Natural killer cell (primary cell): ENCODE measurements around the gene PTPN14. TPM values are rescaled to one million over a fixed set of nuclear protein-coding genes. Genes with fewer than 3 reads are reported as not detected.

Experiments
- ATAC-seq, 3 donors: fragments of 150-1000 bp in 2 of 3; fragments of 200-7000 bp in 1 of 3; cut with Tn5 transposase; 1 replicate in 1 of 3; 2 replicates in 2 of 3; pipeline ENCODE4 v1.10.0; 2021; ENCODE audit warnings: mild to moderate bottlenecking in 2 of 3, moderate library complexity in 2 of 3
- DNase-seq, 2 donors: peaks; one replicate each; pipeline versions ENCODE4 v3.0.0 to v3.0.0-alpha.2; 2013 to 2021; ENCODE audit warnings: mixed read lengths in 1 of 2
- H3K27ac ChIP-seq: one replicate; pipeline ENCODE4 v1.5.1; 2013; ENCODE audit warnings: mild to moderate bottlenecking, low read length
- H3K27me3 ChIP-seq: one replicate; pipeline ENCODE4 v1.6.1; 2013; ENCODE audit warnings: low read length; ENCODE audit not compliant: control insufficient read depth, insufficient read depth
- H3K36me3 ChIP-seq: one replicate; pipeline ENCODE4 v1.6.1; 2013; ENCODE audit warnings: low read length; ENCODE audit not compliant: control insufficient read depth, insufficient read depth
- H3K4me1 ChIP-seq: one replicate; pipeline ENCODE4 v1.6.1; 2013; ENCODE audit warnings: low read length; ENCODE audit not compliant: control insufficient read depth, insufficient read depth
- H3K4me3 ChIP-seq: one replicate; pipeline ENCODE4 v1.5.1; 2013; ENCODE audit warnings: low read length
- H3K9me3 ChIP-seq: one replicate; pipeline ENCODE4 v1.6.1; 2013; ENCODE audit warnings: low read length; ENCODE audit not compliant: control insufficient read depth, insufficient read depth
- H3K27ac Mint-ChIP-seq, 2 donors: one replicate each; pipeline ENCODE4 v1.8.0; 2022; ENCODE audit warnings: mild to moderate bottlenecking in 2 of 2, mixed read lengths in 2 of 2, moderate library complexity in 1 of 2
- H3K27me3 Mint-ChIP-seq, 2 donors: one replicate each; pipeline ENCODE4 v1.8.0; 2022; ENCODE audit warnings: low read depth in 2 of 2, mixed read lengths in 2 of 2
- H3K36me3 Mint-ChIP-seq: one replicate; pipeline ENCODE4 v1.8.0; 2022; ENCODE audit warnings: mixed read lengths
- H3K4me1 Mint-ChIP-seq, 2 donors: one replicate each; pipeline ENCODE4 v1.8.0; 2022; ENCODE audit warnings: mixed read lengths in 2 of 2
- H3K4me3 Mint-ChIP-seq: one replicate; pipeline ENCODE4 v1.8.0; 2022; ENCODE audit warnings: mild to moderate bottlenecking, moderate library complexity, mixed read lengths
- H3K9me3 Mint-ChIP-seq, 2 donors: one replicate each; pipeline ENCODE4 v1.8.0; 2022; ENCODE audit warnings: mixed read lengths in 2 of 2
- CTCF ChIP-seq: fragments of 200-600 bp; IDR thresholded peaks from one replicate; pipeline ENCODE4 v1.8.0; 2022; ENCODE audit warnings: antibody characterized with exemption
- WGBS: methylation state at CpG from one replicate; pipeline ENCODE4 v1.1.7; 2013; ENCODE audit warnings: missing lambda C conversion rate; ENCODE audit not compliant: insufficient coverage; 5-methylcytosine and 5-hydroxymethylcytosine counted together
- intact Hi-C: fragments of 100-400 bp; cut with micrococcal nuclease; formaldehyde crosslinking; loops from one replicate; pipeline ENCODE4 v1.14.2; 2022
- total RNA-seq, 4 donors: library from RNA; stranded (reverse); fragments of 120-200 nt in 1 of 4; gene quantifications; one replicate each; pipeline versions ENCODE4 v1.2.3 to v1.2.4, GENCODE V29; 2013 to 2022

The PTPN14 gene
- total RNA-seq, 3 donors from 2014 or later (not counting 1 experiment from before 2014, with no cell fraction given): 0.02 TPM; not detected in 2

DNA sequence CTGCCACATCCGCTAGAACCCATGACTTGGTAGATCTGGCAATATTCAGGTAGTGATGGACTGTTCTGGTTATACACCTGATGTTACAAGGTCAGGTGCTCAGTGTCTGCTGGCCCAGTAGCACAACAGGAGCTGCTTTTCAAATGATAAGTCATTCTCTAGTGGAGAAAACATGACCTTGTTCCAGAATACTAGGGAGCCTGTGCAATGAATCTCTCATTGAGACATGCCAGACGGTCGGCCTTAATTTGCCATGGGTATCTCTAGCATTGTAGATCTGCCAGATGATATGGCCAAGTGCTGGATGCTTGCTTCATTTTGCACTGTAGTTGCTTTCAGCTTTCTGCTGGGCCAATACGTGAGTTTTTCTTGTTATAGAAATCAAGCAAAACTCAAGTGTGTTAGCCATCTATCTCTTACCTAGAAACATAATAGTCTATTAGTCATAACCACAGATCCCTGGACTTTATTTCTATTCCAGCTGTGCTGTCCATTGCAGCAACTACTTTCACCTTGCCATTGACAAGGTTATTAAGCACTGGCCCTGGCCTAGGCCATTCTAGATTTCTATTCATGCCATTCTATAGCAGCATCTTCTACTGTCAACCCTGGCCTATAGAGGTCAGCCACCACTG, 37.7 kb upstream of the PTPN14 start:
- H3K9me3 ChIP-seq: no peaks in the 10 kb centered on the region
- Mint-ChIP-seq H3K9me3 (no peaks in the 10 kb centered on the region), H3K27me3 (peaks cover 12 to 15% of the 10 kb centered on the region in 2 donors), H3K4me3 (no peak overlapping the region), H3K27ac (no peak overlapping the region), H3K4me1 (no peaks in the 10 kb centered on the region), H3K36me3 (no peaks in the 10 kb centered on the region)
- H3K36me3 ChIP-seq: no peaks in the 10 kb centered on the region
- H3K27ac ChIP-seq: no peak overlapping the region
- H3K27me3 ChIP-seq: no peaks in the 10 kb centered on the region
- no peak overlapping the region for H3K4me3 ChIP-seq
- DNase-seq (no peak), ATAC-seq (no peak)
- TF ChIP-seq CTCF: no peak
- intact Hi-C loops: loop anchor here (1.0 kb wide), 1 partner anchor 44 kb away; no protein-coding TSS in a partner anchor
- no peaks in the 10 kb centered on the region for H3K4me1 ChIP-seq
- 89% methylated on average over 4 of the region's 4 CpGs for WGBS

DNA sequence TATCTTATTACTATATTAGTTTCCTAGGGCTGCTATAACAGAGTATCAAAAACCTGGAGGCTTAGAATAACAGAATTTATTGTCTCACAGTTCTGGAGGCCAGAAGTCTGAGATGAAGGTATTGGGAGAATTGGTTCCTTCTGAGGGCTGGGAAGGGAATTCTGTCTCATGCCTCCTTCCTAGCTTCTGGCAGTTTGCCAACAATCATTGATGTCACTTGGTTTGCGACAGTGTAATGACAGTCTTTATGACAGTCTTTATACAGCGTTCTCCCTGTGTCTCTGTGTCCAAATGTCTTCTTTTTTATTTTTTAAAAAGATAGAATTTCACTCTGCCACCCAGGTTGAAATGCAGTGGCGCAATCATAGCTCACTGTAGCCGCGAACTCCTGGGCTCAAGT, 35.8 kb upstream of the PTPN14 start:
- intact Hi-C loops: no loop called here
- no peaks in the 10 kb centered on the region for H3K36me3 Mint-ChIP-seq
- Histone ChIP-seq H3K27me3 (no peaks in the 10 kb centered on the region), H3K4me3 (no peak overlapping the region), H3K27ac (no peak overlapping the region), H3K36me3 (no peaks in the 10 kb centered on the region), H3K9me3 (no peaks in the 10 kb centered on the region), H3K4me1 (no peaks in the 10 kb centered on the region)
- H3K27ac Mint-ChIP-seq: no peak overlapping the region
- peaks cover 13 to 16% of the 10 kb centered on the region in 2 donors for H3K27me3 Mint-ChIP-seq
- H3K4me1 Mint-ChIP-seq: no peaks in the 10 kb centered on the region
- 94% methylated on average over 5 of the region's 5 CpGs for WGBS
- no peaks in the 10 kb centered on the region for H3K9me3 Mint-ChIP-seq
- ATAC-seq: no peak
- no peak for DNase-seq
- no peak overlapping the region for H3K4me3 Mint-ChIP-seq
- no peak for TF ChIP-seq CTCF

DNA sequence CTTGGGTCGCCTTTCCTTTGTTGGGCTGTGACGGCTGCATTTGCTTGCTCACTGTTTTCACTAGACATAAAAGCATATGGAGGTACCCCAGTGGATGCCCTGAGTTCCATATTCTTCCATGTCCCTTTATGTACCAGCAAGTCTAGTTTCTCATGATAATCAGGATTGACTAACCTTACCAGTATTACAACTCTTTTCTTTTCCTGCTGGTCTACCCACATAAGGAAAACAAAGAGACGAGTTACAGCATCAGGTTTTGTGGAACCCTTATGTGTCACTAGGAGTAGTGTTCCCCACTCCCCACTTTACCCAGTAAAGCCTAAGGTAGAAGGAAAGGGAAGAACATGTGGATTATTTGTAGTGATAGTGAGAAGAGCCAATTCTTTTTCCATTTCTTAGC, 35.2 kb upstream of the PTPN14 start:
- intact Hi-C loops: no loop called here

More for the DNA sequence above, 35.2 kb upstream of the PTPN14 start:
- H3K4me3 Mint-ChIP-seq: no peak overlapping the region
- no peak for TF ChIP-seq CTCF
- no peak overlapping the region for H3K27ac Mint-ChIP-seq
- no peaks in the 10 kb centered on the region for H3K4me1 Mint-ChIP-seq
- Histone ChIP-seq H3K4me3 (no peak overlapping the region), H3K27me3 (no peaks in the 10 kb centered on the region), H3K9me3 (no peaks in the 10 kb centered on the region), H3K27ac (no peak overlapping the region), H3K36me3 (no peaks in the 10 kb centered on the region), H3K4me1 (no peaks in the 10 kb centered on the region)
- no peaks in the 10 kb centered on the region for H3K36me3 Mint-ChIP-seq
- DNase-seq (no peak), ATAC-seq (no peak)
- H3K9me3 Mint-ChIP-seq: no peaks in the 10 kb centered on the region
- H3K27me3 Mint-ChIP-seq: peaks cover 7 to 15% of the 10 kb centered on the region in 2 donors
- 81% methylated on average over 3 of the region's 3 CpGs for WGBS
